Measurements from ENCODE around the gene EPHB2.

DNA sequence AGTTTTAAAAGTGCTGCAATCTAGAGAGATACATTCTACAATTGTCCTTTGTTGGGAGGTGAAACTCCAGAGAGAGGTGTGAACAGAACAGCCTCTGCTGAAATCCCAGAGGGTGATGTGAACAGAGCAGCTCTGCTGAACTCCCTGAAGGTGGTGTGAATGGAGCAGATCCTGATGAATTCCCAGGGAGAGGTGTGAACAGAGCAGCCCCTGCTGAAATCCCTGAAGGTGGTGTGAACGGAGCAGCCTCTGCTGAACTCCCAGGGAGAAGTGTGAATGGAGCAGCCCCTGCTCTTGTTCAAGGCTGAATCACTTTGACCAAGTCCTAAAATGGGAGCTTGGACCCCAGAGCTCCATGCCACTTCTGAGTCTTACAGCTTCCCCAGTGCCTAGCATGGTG, 167.3 kb downstream of the EPHB2 start:
- TF ChIP-seq MAFK (IDR thresholded peaks at IDR 0.05; ENCODE audit: low read depth, low read length) (no peak), SIN3A (conservative IDR thresholded peaks at IDR 0.05 in 1 of 2, IDR thresholded peaks at IDR 0.05 in 1 of 2; ENCODE audit: low read depth in 1 of 2, low read length in 2 of 2) (no peak), POLR2A (IDR thresholded peaks at IDR 0.05; ENCODE audit: control extremely low read depth in 1 of 2, low read depth in 2 of 2, low read length in 2 of 2) (no peak), EP300 (IDR thresholded peaks at IDR 0.05; ENCODE audit: borderline replicate concordance in 1 of 2, low read depth in 2 of 2, low read length in 2 of 2) (no peak)
- TF ChIP-seq, protein P1, sequence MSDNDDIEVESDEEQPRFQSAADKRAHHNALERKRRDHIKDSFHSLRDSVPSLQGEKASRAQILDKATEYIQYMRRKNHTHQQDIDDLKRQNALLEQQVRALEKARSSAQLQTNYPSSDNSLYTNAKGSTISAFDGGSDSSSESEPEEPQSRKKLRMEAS (IDR thresholded peaks at IDR 0.05) = no peak
